HEK293 (cell line): ENCODE measurements around the gene OR10A5.

Experiments
- CTCF ChIA-PET: fragments of 350-600 bp; formaldehyde crosslinking; extraction: SDS; loops from one replicate; lab custom pipeline; 2021; ENCODE audit warnings: antibody characterized with exemption; lab: Yijun Ruan, JAX
- POLR2A ChIA-PET: fragments of 300-600 bp; formaldehyde crosslinking; extraction: SDS; loops from one replicate; lab custom pipeline; 2020; ENCODE audit warnings: antibody characterized with exemption, inconsistent platforms; lab: Yijun Ruan, JAX
- H3K27ac ChIP-seq: fragments of 200-500 bp; sonication (Bioruptor generic); 2 replicates; pipeline ENCODE4 v1.5.1; 2014; ENCODE audit warnings: low read depth, low read length, control low read depth, inconsistent platforms; ENCODE audit errors: extremely low read depth
- H3K36me3 ChIP-seq, 2 experiments: fragments of 200-500 bp in 1 of 2; sonication (Bioruptor generic) in 1 of 2; 1 replicate in 1 of 2; 2 replicates in 1 of 2; pipeline ENCODE4 v1.5.1; 2014 to 2017; ENCODE audit warnings: inconsistent platforms in 2 of 2, low read length in 2 of 2; ENCODE audit not compliant: control insufficient read depth in 2 of 2, insufficient read depth in 1 of 2
- H3K4me1 ChIP-seq: fragments of 200-500 bp; sonication (Bioruptor generic); 2 replicates; pipeline ENCODE4 v1.5.1; 2014; ENCODE audit warnings: mild to moderate bottlenecking, low read length, inconsistent platforms; ENCODE audit not compliant: control insufficient read depth, insufficient read depth
- H3K4me3 ChIP-seq: 2 replicates; pipeline ENCODE4 v1.5.1; 2011; ENCODE audit warnings: low read depth, mild to moderate bottlenecking, control low read depth, low read length, moderate library complexity
- H3K9me3 ChIP-seq: fragments of 200-500 bp; sonication (Bioruptor generic); 2 replicates; pipeline ENCODE4 v1.5.1; 2014; ENCODE audit warnings: low read depth, low read length, inconsistent platforms; ENCODE audit not compliant: control insufficient read depth, insufficient read depth
- EGR2 ChIP-seq: fragments of 450-650 bp; formaldehyde crosslinking; IDR thresholded peaks from 2 replicates; pipeline ENCODE4 v1.5.1; 2016; ENCODE audit warnings: low read depth, missing biosample characterization, missing genetic modification characterization
- HOXC10 ChIP-seq: sonication (generic); formaldehyde crosslinking; IDR thresholded peaks from 2 replicates; pipeline ENCODE4 v1.8.1; 2023; ENCODE audit warnings: mild to moderate bottlenecking, missing genetic modification reagents
- OVOL3 ChIP-seq: fragments of 450-650 bp; formaldehyde crosslinking; IDR thresholded peaks from 2 replicates; pipeline ENCODE4 v1.5.1; 2016; ENCODE audit warnings: missing biosample characterization, missing genetic modification characterization
- SCRT1 ChIP-seq: fragments of 450-650 bp; formaldehyde crosslinking; IDR thresholded peaks from 2 replicates; pipeline ENCODE4 v1.5.1; 2016; ENCODE audit warnings: missing biosample characterization, missing genetic modification characterization, borderline replicate concordance
- SETDB1 ChIP-seq: IDR thresholded peaks from one replicate; pipeline ENCODE4 v1.6.1; 2017; ENCODE audit warnings: mild to moderate bottlenecking, low read length, moderate library complexity, mixed read lengths; ENCODE audit not compliant: insufficient read length
- TRIM28 ChIP-seq: IDR thresholded peaks from 2 replicates; pipeline ENCODE4 v1.6.1; 2011; ENCODE audit warnings: low read length, control low read depth, borderline replicate concordance
- YY2 ChIP-seq: fragments of 450-650 bp; formaldehyde crosslinking; IDR thresholded peaks from 2 replicates; pipeline ENCODE4 v1.5.1; 2016; ENCODE audit warnings: missing biosample characterization, missing genetic modification characterization
- ZBTB8A ChIP-seq: fragments of 450-650 bp; formaldehyde crosslinking; IDR thresholded peaks from 2 replicates; pipeline ENCODE4 v1.5.1; 2016; ENCODE audit warnings: missing biosample characterization, missing genetic modification characterization
- ZFP69B ChIP-seq: fragments of 450-650 bp; formaldehyde crosslinking; IDR thresholded peaks from 2 replicates; pipeline ENCODE4 v1.5.1; 2016; ENCODE audit warnings: missing biosample characterization, missing genetic modification characterization
- ZNF10 ChIP-seq: fragments of 450-650 bp; formaldehyde crosslinking; IDR thresholded peaks from 2 replicates; pipeline ENCODE4 v1.5.1; 2017; ENCODE audit warnings: missing biosample characterization, missing genetic modification characterization
- ZNF248 ChIP-seq: fragments of 450-650 bp; formaldehyde crosslinking; IDR thresholded peaks from 2 replicates; pipeline ENCODE4 v1.5.1; 2017; ENCODE audit warnings: missing biosample characterization, missing genetic modification characterization
- ZNF529 ChIP-seq: fragments of 450-650 bp; formaldehyde crosslinking; IDR thresholded peaks from 2 replicates; pipeline ENCODE4 v1.5.1; 2017; ENCODE audit warnings: missing genetic modification characterization, missing biosample characterization; ENCODE audit not compliant: insufficient replicate concordance
- ZNF548 ChIP-seq: fragments of 450-650 bp; formaldehyde crosslinking; IDR thresholded peaks from 2 replicates; pipeline ENCODE4 v1.5.1; 2016; ENCODE audit warnings: missing biosample characterization, missing genetic modification characterization
- ZNF558 ChIP-seq: fragments of 450-650 bp; formaldehyde crosslinking; IDR thresholded peaks from 2 replicates; pipeline ENCODE4 v1.5.1; 2016; ENCODE audit warnings: missing biosample characterization, missing genetic modification characterization
- ZNF624 ChIP-seq: fragments of 450-650 bp; formaldehyde crosslinking; IDR thresholded peaks from 2 replicates; pipeline ENCODE4 v1.5.1; 2017; ENCODE audit warnings: missing biosample characterization, missing genetic modification characterization
- ZNF76 ChIP-seq: fragments of 450-650 bp; formaldehyde crosslinking; IDR thresholded peaks from 2 replicates; pipeline ENCODE4; 2016; ENCODE audit warnings: low read depth, missing biosample characterization, missing genetic modification characterization, borderline replicate concordance
- TF ChIP-seq, protein P1 (sequence below): fragments of 450-650 bp; formaldehyde crosslinking; IDR thresholded peaks from 2 replicates; pipeline ENCODE4 v1.5.1; 2016; ENCODE audit warnings: missing biosample characterization, missing genetic modification characterization
- TF ChIP-seq, protein P2 (sequence below): fragments of 450-650 bp; formaldehyde crosslinking; IDR thresholded peaks from 2 replicates; pipeline ENCODE4 v1.5.1; 2016; ENCODE audit warnings: missing biosample characterization, missing genetic modification characterization
- TF ChIP-seq, protein P3 (sequence below): fragments of 450-650 bp; formaldehyde crosslinking; IDR thresholded peaks from 2 replicates; pipeline ENCODE4 v1.5.1; 2016; ENCODE audit warnings: missing biosample characterization, missing genetic modification characterization

Gene OR10A5

DNA sequence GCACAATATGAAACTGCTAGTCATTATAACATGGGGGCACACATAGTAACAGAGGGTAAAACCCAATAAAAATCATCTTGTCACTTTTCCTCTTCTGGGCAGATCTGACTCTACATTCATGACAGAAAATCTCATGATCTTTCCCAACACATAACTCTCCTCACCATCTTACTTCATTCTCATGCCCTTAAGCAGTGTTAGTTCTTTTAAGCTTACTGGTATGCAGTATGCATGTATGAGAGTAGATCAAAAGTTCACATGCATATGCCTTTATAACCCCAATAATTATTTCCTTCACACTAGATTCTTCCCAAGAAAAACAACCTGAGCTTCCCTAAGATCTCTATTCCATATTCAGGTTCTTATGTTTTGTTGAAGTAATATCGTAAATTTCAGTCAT lies 25.8 kb downstream of the OR10A5 start:
- ChIA-PET CTCF (interaction anchor here (0.9 kb wide), 1 partner anchor 58 kb away, joined by 3 read pairs; no protein-coding TSS in a partner anchor), POLR2A (no interaction called here)
- Histone ChIP-seq H3K4me1 (no peaks in the 10 kb centered on the region), H3K36me3 (no peaks in the 10 kb centered on the region), H3K27ac (no peak overlapping the region), H3K9me3 (no peaks in the 10 kb centered on the region), H3K4me3 (no peak overlapping the region)
- TF ChIP-seq HOXC10 (CRISPR knock-in tag) (no peak), EGR2 (tag by site-specific recombination) (no peak), ZNF248 (tag by site-specific recombination) (no peak), YY2 (no peak)

DNA sequence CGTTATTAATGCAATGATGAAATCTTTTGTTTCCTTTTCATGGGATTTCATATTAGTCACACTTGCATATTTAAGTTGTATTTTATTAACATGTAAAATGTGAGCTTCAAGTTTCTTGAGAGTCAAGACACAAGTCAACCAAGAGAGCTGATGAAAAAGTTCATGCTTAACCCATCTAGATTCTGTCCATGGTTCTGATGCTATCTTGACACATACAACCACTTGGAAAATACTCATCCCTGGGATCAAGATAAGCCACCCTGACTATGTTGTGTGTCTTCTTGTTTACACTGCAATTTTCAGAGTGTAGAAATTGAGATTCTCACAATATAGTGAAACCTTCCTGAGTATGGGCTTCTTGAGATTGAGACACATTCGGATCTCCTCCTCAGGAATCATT lies 30.3 kb downstream of the OR10A5 start:
- POLR2A ChIA-PET: no interaction called here
- TF ChIP-seq ZNF76 (no peak), ZNF624 (tag by site-specific recombination) (no peak)
- TF ChIP-seq, protein P1, sequence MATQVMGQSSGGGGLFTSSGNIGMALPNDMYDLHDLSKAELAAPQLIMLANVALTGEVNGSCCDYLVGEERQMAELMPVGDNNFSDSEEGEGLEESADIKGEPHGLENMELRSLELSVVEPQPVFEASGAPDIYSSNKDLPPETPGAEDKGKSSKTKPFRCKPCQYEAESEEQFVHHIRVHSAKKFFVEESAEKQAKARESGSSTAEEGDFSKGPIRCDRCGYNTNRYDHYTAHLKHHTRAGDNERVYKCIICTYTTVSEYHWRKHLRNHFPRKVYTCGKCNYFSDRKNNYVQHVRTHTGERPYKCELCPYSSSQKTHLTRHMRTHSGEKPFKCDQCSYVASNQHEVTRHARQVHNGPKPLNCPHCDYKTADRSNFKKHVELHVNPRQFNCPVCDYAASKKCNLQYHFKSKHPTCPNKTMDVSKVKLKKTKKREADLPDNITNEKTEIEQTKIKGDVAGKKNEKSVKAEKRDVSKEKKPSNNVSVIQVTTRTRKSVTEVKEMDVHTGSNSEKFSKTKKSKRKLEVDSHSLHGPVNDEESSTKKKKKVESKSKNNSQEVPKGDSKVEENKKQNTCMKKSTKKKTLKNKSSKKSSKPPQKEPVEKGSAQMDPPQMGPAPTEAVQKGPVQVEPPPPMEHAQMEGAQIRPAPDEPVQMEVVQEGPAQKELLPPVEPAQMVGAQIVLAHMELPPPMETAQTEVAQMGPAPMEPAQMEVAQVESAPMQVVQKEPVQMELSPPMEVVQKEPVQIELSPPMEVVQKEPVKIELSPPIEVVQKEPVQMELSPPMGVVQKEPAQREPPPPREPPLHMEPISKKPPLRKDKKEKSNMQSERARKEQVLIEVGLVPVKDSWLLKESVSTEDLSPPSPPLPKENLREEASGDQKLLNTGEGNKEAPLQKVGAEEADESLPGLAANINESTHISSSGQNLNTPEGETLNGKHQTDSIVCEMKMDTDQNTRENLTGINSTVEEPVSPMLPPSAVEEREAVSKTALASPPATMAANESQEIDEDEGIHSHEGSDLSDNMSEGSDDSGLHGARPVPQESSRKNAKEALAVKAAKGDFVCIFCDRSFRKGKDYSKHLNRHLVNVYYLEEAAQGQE: peak; percentile 56
- no peaks in the 10 kb centered on the region for H3K9me3 ChIP-seq
- no peaks in the 10 kb centered on the region for H3K36me3 ChIP-seq
- H3K4me3 ChIP-seq: no peak overlapping the region
- H3K4me1 ChIP-seq: no peaks in the 10 kb centered on the region
- H3K27ac ChIP-seq: no peak overlapping the region
- CTCF ChIA-PET: interaction anchor here (0.7 to 1.5 kb wide), 2 partner anchors 43 to 63 kb away, joined by 4 read pairs; no protein-coding TSS in a partner anchor

DNA sequence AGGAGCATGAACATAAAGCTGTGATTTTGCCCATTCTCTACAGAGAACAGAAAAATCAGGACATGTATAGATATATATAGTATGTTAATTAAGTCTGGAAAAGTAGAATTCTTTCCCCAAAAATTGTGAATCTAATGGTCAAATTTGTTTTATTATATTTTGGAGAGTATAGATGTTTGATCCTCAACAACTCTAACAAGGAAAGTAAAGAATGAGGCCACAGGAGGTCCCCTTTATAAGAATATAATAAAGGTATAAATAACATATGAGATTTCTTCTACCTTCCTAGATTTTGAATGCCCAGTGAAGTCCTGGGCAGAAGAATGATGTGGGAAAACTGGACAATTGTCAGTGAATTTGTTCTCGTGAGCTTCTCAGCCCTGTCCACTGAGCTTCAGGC lies 30.8 kb downstream of the OR10A5 start, which contains the start of gene OR10A4:
TSS of gene OR10A4 (plus strand) at position 301 of the 400 bp plus-strand sequence. CDS start at position 324, 23 bp downstream.
- H3K9me3 ChIP-seq: no peaks in the 10 kb centered on the region
- no peak within 1 kb of the TSS for H3K27ac ChIP-seq
- CTCF ChIA-PET: interaction anchor here (1.5 kb wide), 1 partner anchor 64 kb away, joined by 4 read pairs; no protein-coding TSS in a partner anchor
- TF ChIP-seq, protein P2, sequence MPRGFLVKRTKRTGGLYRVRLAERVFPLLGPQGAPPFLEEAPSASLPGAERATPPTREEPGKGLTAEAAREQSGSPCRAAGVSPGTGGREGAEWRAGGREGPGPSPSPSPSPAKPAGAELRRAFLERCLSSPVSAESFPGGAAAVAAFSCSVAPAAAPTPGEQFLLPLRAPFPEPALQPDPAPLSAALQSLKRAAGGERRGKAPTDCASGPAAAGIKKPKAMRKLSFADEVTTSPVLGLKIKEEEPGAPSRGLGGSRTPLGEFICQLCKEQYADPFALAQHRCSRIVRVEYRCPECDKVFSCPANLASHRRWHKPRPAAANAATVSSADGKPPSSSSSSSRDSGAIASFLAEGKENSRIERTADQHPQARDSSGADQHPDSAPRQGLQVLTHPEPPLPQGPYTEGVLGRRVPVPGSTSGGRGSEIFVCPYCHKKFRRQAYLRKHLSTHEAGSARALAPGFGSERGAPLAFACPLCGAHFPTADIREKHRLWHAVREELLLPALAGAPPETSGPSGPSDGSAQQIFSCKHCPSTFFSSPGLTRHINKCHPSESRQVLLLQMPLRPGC: no peak
- TF ChIP-seq SETDB1 (no peak), ZNF529 (no peak), ZBTB8A (tag by site-specific recombination) (no peak), ZNF10 (tag by site-specific recombination) (no peak), ZFP69B (tag by site-specific recombination) (no peak), OVOL3 (no peak), TRIM28 (no peak), SCRT1 (tag by site-specific recombination) (no peak), ZNF548 (tag by site-specific recombination) (no peak), ZNF558 (tag by site-specific recombination) (no peak)
- TF ChIP-seq, protein P3, sequence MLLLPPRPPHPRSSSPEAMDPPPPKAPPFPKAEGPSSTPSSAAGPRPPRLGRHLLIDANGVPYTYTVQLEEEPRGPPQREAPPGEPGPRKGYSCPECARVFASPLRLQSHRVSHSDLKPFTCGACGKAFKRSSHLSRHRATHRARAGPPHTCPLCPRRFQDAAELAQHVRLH (tag by site-specific recombination): no peak
- TF ChIP-seq, all 188 proteins: peak for 0
- H3K4me3 ChIP-seq: no peak within 1 kb of the TSS
- POLR2A ChIA-PET: no interaction called here
- H3K4me1 ChIP-seq: no peaks in the 10 kb centered on the region
- H3K36me3 ChIP-seq: no peaks in the 10 kb centered on the region
